KOPT-K1 (cell line): ENCODE results near the gene YY1AP1.
"Not testable (repeated sequence)": the region's sequence is repeated elsewhere in the genome, so short reads cannot be mapped to it uniquely, and the experiment has no call there.

Experiments
- H3K27ac ChIP-seq: fragments of 200-600 bp; sonication (generic); 2 replicates; pipeline ENCODE4 v1.5.1; 2016; ENCODE audit warnings: antibody characterized with exemption, mild to moderate bottlenecking, low read depth, low read length; ENCODE audit not compliant: poor library complexity, severe bottlenecking
- H3K36me3 ChIP-seq: fragments of 200-600 bp; sonication (generic); 2 replicates; pipeline ENCODE4 v1.5.1; 2017; ENCODE audit warnings: antibody characterized with exemption, mild to moderate bottlenecking, low read length, moderate library complexity; ENCODE audit not compliant: insufficient read depth
- H3K9me3 ChIP-seq: fragments of 200-600 bp; sonication (generic); 2 replicates; pipeline ENCODE4 v1.5.1; 2017; ENCODE audit warnings: antibody characterized with exemption, low read length, mild to moderate bottlenecking; ENCODE audit not compliant: insufficient read depth, poor library complexity, severe bottlenecking

YY1AP1 gene

DNA sequence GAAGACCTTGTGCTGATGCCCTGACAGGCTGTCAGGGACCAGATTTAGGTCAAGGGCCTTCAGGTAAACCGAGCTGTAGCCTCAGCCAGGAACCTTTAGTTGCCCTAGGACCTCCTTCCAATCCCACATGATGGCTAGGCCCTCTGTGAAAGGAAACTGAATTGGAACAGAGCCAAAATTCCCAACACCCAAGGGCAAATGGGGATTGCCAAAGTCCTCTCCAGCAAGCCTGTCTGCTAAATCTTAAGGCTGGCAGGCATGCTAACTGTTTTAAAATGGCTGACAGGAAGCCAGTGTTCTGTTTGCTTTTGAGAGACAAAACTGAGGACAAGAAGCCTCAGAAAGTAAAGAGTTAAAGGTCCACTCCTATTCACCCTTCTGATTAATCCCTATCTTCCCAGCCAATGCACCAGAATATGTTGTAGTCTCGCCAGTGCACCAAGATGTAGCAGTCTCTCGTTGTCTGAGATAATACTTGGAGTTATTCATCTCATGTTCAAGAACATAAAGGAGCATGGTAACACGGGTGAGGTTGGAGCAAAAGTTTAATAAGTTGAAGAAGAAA is 43.5 kb downstream of the YY1AP1 start:
- H3K9me3 ChIP-seq = peaks cover 34% of the 10 kb centered on the region
- H3K36me3 ChIP-seq = no peaks in the 10 kb centered on the region
- no peak overlapping the region for H3K27ac ChIP-seq

DNA sequence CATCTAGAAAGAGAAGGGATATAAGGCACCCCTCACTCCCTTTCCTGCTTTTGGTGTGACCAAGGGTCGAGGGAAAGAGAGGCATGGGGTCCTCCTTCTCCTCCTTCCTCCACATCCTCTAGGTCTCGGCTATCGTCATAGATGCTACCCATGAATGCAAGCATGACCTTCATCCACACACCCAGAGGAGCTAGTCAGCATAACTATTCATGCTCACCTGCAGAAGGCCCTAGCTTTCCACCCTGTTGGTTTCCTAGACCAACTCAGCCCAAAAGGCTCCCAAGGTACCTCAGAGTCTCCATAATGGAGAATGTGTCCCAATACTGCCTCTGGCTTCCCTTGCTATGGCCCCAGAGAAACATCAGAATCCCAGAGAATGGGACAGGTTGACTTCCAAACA is 45.3 kb downstream of the YY1AP1 start:
- Histone ChIP-seq H3K27ac (no peak overlapping the region), H3K36me3 (no peaks in the 10 kb centered on the region), H3K9me3 (peaks cover 34% of the 10 kb centered on the region)

DNA sequence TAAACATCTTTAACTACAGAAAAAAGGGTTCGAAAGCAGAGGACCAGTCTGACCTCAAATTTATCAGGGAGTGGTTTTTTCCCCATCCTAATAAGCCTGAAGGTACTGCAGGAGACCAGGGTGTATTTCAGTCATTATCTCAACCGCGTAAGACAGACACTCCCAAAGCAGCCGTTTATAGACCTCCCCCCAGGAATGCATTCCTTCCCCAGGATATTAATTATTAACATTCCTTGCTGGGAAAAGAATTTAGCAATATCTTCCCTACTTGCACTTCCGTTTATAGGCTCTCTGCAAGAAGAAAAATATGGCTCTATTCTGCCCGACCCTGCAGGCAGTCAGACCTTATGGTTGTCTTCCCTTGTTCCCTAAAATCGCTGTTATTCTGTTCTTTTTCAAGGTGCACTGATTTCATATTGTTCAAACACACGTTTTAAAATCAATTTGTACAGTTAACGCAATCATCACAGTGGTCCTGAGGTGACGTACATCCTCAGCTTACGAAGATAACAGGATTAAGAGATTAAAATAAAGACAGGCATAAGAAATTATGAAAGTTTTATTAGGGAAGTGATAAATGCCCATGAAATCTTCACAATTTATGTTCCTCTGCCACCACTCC is 45.9 kb downstream of the YY1AP1 start:
- H3K36me3 ChIP-seq, H3K27ac ChIP-seq: not testable (repeated sequence)
- H3K9me3 ChIP-seq = peaks cover 34% of the 10 kb centered on the region

DNA sequence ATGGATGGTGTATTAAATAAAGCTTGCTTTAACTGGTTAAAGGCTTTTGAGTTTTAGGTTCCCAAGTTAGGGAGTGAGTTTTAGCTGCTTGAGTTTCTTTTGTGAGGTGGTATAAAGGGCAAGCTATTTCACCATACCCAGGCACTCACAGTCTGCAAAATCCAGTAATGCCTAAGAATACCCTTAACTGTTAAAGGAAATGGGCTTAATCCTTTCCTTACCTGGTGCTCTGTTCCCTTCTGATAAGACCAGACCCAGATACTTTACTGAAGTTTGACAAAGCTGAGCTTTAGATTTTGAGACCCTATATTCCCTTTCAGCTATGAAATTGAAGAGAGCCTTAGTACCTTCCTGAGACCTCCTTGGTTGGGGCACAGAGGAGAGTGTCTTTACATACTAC is 48.2 kb downstream of the YY1AP1 start:
- no peak overlapping the region for H3K27ac ChIP-seq

DNA sequence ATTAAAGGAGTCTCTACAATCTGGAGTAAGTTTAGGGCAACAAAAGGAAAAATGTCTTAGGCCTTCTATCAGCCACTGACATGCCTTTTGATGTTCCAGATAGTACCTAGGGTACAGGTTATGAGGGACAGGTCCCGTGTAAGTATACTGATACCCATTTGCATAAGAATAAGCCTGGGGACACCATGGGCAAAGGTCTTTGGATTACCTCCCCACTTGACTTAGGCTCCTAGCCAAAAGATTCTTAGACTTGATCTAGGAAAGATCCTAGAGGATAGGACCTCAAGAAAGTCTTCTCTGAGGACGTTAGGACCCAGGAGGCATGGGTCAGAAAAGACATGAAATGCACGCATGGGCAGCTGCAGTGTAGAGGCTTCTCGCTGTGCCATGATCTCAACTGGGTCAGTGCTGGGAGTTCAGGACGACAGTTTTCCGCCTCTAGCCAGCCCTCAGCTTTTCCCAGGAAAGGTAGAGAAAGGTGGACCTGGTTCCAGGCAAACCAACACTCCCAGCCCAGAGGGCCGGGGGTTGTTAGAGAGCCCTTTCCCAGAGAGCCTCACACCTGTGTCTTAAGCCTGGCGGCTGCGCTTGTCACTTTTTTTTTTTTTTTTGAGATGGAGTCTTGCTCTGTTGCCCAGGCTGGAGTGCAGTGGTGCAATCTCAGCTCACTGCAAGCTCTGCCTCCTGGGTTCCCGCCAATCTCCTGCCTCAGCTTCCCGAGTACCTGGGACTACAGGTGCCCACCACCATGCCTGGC is 52.0 kb downstream of the YY1AP1 start:
- H3K36me3 ChIP-seq = no peaks in the 10 kb centered on the region
- H3K9me3 ChIP-seq = peaks cover 7% of the 10 kb centered on the region
- H3K27ac ChIP-seq = peak overlapping the region; percentile 72

More for the DNA sequence above, 48.2 kb downstream of the YY1AP1 start:
- no peaks in the 10 kb centered on the region for H3K36me3 ChIP-seq
- peaks cover 34% of the 10 kb centered on the region for H3K9me3 ChIP-seq

DNA sequence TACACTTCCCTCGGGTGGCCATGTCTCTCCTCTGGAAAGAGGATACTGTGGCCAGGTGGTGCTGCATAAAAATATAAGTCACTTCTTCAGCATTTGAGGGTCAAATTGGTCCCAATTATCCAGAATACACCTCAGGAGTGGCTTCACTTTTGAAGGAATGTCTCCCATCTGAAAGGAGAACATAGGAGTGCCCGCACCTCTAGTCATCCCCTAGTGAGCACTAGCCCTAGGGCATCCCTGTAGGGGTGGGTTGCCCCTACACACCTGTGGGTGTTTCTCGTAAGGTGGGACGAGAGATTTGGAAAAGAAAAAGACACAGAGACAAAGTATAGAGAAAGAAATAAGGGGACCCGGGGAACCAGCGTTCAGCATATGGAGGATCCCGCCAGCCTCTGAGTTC is 62.1 kb downstream of the YY1AP1 start:
- H3K27ac ChIP-seq, H3K36me3 ChIP-seq: not testable (repeated sequence)
- peaks cover 15% of the 10 kb centered on the region for H3K9me3 ChIP-seq

DNA sequence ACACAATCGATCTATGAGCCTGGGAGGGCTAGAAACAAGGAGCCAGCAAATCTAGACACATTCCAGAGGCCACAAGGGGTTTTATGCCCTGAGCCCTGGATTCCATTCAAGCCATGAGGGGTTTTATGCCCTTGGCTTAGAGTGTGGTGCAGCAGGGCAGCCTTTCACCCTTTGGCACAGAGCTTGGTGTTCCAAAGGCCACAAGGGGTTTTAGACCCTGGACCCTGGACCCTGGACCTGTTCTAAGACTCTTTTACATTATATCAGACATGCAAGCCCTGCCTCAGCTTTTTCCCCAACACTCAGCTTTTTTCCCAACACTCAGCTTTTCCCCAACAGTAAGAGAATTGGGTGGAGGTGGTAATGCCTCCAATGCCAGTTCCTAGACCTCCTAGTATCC is 65.2 kb downstream of the YY1AP1 start:
- no peaks in the 10 kb centered on the region for H3K36me3 ChIP-seq
- peaks cover 15% of the 10 kb centered on the region for H3K9me3 ChIP-seq
- no peak overlapping the region for H3K27ac ChIP-seq

DNA sequence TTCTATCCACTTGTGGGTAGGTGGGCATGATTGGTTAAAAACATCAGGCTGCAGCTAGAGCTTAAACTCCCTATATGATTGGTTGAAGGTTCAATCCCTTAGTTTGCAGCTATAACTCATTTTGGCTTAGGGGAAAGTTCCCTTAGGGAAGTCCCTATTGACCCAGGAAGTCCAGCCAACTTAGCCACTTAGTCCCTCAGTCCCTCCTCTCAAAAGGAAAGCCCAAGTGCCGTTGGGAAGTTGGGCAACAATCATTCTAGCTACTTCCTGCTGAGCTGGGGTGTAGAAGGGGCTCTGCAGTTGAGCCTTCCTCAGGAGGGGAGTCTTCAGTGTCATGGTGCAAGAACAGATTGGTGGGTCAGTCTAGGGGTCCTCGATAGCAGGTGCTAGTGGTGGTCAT is 66.4 kb downstream of the YY1AP1 start:
- Histone ChIP-seq H3K27ac (no peak overlapping the region), H3K36me3 (no peaks in the 10 kb centered on the region), H3K9me3 (peaks cover 15% of the 10 kb centered on the region)

DNA sequence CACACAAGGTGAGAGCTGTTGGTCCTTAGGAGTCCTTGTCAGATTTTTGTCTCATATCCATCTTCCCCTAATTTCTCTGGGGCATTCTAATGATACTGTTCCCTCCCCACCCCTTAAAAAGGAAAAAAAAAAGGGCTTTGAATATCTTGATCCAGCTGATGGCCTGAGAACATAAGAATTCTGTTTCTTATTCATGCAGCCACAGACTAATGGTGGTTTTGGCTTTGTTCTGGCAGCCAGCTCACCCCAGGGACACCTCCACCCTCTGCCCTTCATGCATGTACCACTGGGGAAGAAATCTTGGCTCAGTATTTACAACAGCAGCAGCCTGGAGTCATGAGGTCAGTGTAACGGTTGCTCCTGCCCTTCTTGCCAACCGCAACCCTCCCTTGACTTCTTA is 75.3 kb downstream of the YY1AP1 start:
- not testable (repeated sequence) for H3K27ac ChIP-seq, H3K9me3 ChIP-seq
- peaks cover 20% of the 10 kb centered on the region for H3K36me3 ChIP-seq

DNA sequence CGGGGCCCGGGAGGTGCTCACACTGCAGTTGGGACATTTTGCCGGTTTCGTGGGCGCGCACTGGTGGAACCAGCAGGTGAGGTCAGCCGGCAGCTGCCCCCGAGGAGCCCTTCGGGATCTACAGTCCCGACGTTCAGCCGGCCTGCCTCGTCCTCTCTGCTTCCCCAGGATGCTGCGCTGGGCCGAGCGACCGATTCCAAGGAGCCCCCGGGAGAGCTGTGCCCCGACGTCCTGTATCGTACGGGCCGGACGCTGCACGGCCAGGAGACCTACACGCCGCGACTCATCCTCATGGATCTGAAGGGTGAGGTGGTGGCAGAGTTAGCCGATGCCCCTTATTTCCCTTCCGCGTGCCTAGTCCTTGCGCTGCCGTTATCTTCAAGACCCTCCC is 78.3 kb downstream of the YY1AP1 start:
- H3K9me3 ChIP-seq, H3K27ac ChIP-seq: not testable (repeated sequence)
- peaks cover 20% of the 10 kb centered on the region for H3K36me3 ChIP-seq

DNA sequence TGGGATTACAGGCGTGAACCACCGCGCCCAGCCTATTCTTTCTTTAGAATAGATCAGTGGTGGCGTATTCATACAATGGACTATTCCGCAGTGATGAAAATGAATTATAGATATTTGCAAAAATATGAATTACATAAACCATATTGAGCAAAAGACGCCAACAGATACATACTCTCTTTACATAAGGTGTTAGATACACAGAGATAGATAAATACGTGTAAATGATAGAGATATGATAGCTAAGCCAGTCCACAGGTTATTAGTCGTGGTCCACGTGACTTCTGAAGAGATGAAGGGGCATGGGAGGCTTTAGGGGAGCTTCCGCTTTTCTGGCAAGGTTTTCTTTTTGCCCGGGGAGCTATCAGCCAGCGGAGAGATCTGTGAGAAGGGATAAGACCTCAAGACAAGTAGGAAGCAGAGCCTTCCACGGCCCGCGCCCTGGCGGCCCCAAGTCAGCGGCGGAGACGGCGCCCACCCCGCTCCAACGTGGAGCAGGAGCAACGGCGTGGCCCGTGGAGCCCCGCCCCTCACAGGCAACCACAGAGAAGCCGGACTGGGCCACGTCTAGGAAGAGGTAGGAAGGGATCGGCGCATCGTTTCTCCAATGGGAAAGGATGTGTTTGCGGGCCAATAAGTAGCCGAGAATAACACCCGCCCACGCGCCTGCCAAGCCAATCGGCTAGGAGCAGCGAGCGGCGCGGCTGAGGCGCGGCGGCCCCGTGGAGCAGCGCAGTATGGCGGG is 78.9 kb downstream of the YY1AP1 start, which contains the start of gene MSTO1:
MSTO1 (plus strand) TSS at position 704 of the 742 bp plus-strand sequence; CDS start at position 735, 31 bp downstream.
- peak within 1 kb of the TSS; percentile 86 for H3K27ac ChIP-seq
- H3K9me3 ChIP-seq = no peaks in the 10 kb centered on the region
- peaks cover 18% of the 10 kb centered on the region for H3K36me3 ChIP-seq
